GM13976 (cell line): ENCODE data around the gene UGGT2.
"Not testable (repeated sequence)": the region's sequence is repeated elsewhere in the genome, so short reads cannot be mapped to it uniquely, and the experiment has no call there.

ENCODE experiments used
- DNase-seq: peaks from one replicate; pipeline ENCODE4 v3.0.0; 2012; ENCODE audit warnings: low spot score
- CTCF ChIP-seq: IDR thresholded peaks from 2 replicates; pipeline ENCODE4 v1.5.1; 2012; ENCODE audit warnings: borderline replicate concordance, mild to moderate bottlenecking; ENCODE audit not compliant: insufficient read depth; ENCODE audit errors: extremely low read depth, missing control alignments, control extremely low read depth
- in situ Hi-C: fragments of 300-500 bp; cut with MboI; formaldehyde crosslinking; loops from one replicate; pipeline ENCODE4 v1.12.0; 2022; ENCODE audit warnings: low sequenced_read_pairs, mixed read lengths, inconsistent platforms; ENCODE audit not compliant: unreplicated experiment

UGGT2 gene

GRCh38 chr13:95784900-95785290, 268.3 kb downstream of the UGGT2 start:
- DNase-seq: no peak
- no peak for TF ChIP-seq CTCF
- in situ Hi-C loops: no loop called here

- in situ Hi-C loops: no loop called here
- no peak for DNase-seq
- TF ChIP-seq CTCF: no peak
Measured at GRCh38 chr13:95784161-95784899, 268.9 kb downstream of the UGGT2 start.

GRCh38 chr13:95783747-95784146, 269.5 kb downstream of the UGGT2 start:
- no peak for DNase-seq
- no peak for TF ChIP-seq CTCF
- in situ Hi-C loops: no loop called here

GRCh38 chr13:95781940-95782339, 271.3 kb downstream of the UGGT2 start:
- in situ Hi-C loops, DNase-seq: not testable (repeated sequence)

GRCh38 chr13:95781016-95781415, 272.2 kb downstream of the UGGT2 start:
- in situ Hi-C loops: no loop called here
- no peak for TF ChIP-seq CTCF
- DNase-seq: no peak

GRCh38 chr13:95779522-95779921, 273.7 kb downstream of the UGGT2 start:
- in situ Hi-C loops: no loop called here
- TF ChIP-seq CTCF: no peak
- DNase-seq: no peak

GRCh38 chr13:95771905-95772304, 281.3 kb downstream of the UGGT2 start:
- in situ Hi-C loops: no loop called here
- no peak for TF ChIP-seq CTCF
- no peak for DNase-seq
